DOHH2 (cell line): ENCODE measurements around the gene TMEM255B.

Experiments
- H3F3A ChIP-seq: fragments of 200-600 bp; sonication (generic), shearing (Covaris generic); 2 replicates; pipeline ENCODE4 v1.6.0; 2016; ENCODE audit warnings: antibody characterized with exemption, mild to moderate bottlenecking; ENCODE audit not compliant: control insufficient read depth, insufficient read depth
- H3K27ac ChIP-seq: fragments of 200-600 bp; sonication (generic); 2 replicates; pipeline ENCODE4 v1.5.1; 2014; ENCODE audit warnings: low read depth, mild to moderate bottlenecking, low read length, moderate library complexity
- H3K27me3 ChIP-seq: fragments of 200-600 bp; sonication (generic); 2 replicates; pipeline ENCODE4 v1.6.1; 2014; ENCODE audit warnings: mild to moderate bottlenecking, low read length, mixed read lengths; ENCODE audit not compliant: control insufficient read depth
- H3K36me3 ChIP-seq: fragments of 200-600 bp; sonication (generic); 2 replicates; pipeline ENCODE4 v1.6.1; 2014; ENCODE audit warnings: mild to moderate bottlenecking, low read length, moderate library complexity, mixed read lengths; ENCODE audit not compliant: control insufficient read depth
- H3K4me1 ChIP-seq: fragments of 200-600 bp; sonication (generic); 2 replicates; pipeline ENCODE4 v1.6.1; 2014; ENCODE audit warnings: mild to moderate bottlenecking, low read length, mixed read lengths; ENCODE audit not compliant: control insufficient read depth
- H3K4me2 ChIP-seq: fragments of 200-600 bp; sonication (generic); 2 replicates; pipeline ENCODE4 v1.6.0; 2014; ENCODE audit warnings: mild to moderate bottlenecking, low read length, moderate library complexity
- H3K4me3 ChIP-seq: fragments of 200-600 bp; sonication (generic); 2 replicates; pipeline ENCODE4 v1.5.1; 2014; ENCODE audit warnings: mild to moderate bottlenecking, low read length, mixed read lengths
- H3K79me2 ChIP-seq: fragments of 200-600 bp; sonication (generic); 2 replicates; pipeline ENCODE4 v1.6.1; 2014; ENCODE audit warnings: mild to moderate bottlenecking, low read length, mixed read lengths; ENCODE audit not compliant: control insufficient read depth
- H3K9me2 ChIP-seq: fragments of 200-600 bp; sonication (generic); replicated peaks from 2 replicates; pipeline ENCODE4 v1.6.1; 2014; ENCODE audit warnings: mild to moderate bottlenecking, low read length, mixed read lengths; ENCODE audit not compliant: control insufficient read depth
- H3K9me3 ChIP-seq: fragments of 200-600 bp; sonication (generic); 2 replicates; pipeline ENCODE4 v1.6.1; 2014; ENCODE audit warnings: antibody characterized with exemption, low read length, mixed read lengths; ENCODE audit not compliant: control insufficient read depth, insufficient read depth
- H4K20me1 ChIP-seq: fragments of 200-600 bp; sonication (generic); 2 replicates; pipeline ENCODE4 v1.6.0; 2014; ENCODE audit warnings: low read depth, mild to moderate bottlenecking, antibody characterized with exemption, low read length, moderate library complexity; ENCODE audit not compliant: control insufficient read depth, insufficient read depth
- CTCF ChIP-seq: fragments of 200-600 bp; sonication (generic); IDR thresholded peaks from one replicate; pipeline ENCODE4 v1.5.1; 2014; ENCODE audit warnings: antibody characterized with exemption, mild to moderate bottlenecking, low read depth, low read length; ENCODE audit not compliant: poor library complexity, severe bottlenecking
- EZH2phosphoT487 ChIP-seq: fragments of 200-600 bp; sonication (generic); IDR thresholded peaks from 2 replicates; pipeline ENCODE4 v1.6.1; 2017; ENCODE audit warnings: borderline replicate concordance, mild to moderate bottlenecking, antibody characterized with exemption, low read length, moderate library complexity, mixed read lengths

The TMEM255B gene

DNA sequence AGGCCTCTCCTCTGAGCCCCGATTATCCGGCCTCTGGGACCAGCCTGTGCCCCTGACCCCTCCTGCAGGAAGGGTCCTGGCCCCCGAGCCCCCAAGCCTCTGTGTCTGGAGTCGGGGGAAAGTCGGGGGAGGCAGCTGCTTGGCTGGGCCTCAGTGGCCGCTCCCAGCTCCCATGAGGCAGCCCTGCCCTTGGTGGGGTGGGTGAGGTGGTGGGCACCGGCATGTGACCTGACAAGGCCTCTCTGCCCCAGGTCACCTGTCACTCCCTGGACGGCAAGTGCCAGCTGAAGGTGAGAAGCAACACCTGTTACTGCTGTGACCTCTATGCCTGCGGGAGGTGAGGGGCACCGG lies 41.5 kb downstream of the TMEM255B start:
- H3K4me2 ChIP-seq = no peak overlapping the region
- no peaks in the 10 kb centered on the region for H3K9me2 ChIP-seq
- no peaks in the 10 kb centered on the region for H3F3A ChIP-seq
- no peak overlapping the region for H3K4me3 ChIP-seq
- H3K79me2 ChIP-seq = no peaks in the 10 kb centered on the region
- H3K27me3 ChIP-seq = no peaks in the 10 kb centered on the region
- no peaks in the 10 kb centered on the region for H4K20me1 ChIP-seq
- no peaks in the 10 kb centered on the region for H3K36me3 ChIP-seq
- H3K4me1 ChIP-seq = no peaks in the 10 kb centered on the region
- peaks cover 1% of the 10 kb centered on the region; the same call in 1 of the 2 replicates for H3K9me3 ChIP-seq
- TF ChIP-seq EZH2phosphoT487 = no peak
- no peak overlapping the region for H3K27ac ChIP-seq

DNA sequence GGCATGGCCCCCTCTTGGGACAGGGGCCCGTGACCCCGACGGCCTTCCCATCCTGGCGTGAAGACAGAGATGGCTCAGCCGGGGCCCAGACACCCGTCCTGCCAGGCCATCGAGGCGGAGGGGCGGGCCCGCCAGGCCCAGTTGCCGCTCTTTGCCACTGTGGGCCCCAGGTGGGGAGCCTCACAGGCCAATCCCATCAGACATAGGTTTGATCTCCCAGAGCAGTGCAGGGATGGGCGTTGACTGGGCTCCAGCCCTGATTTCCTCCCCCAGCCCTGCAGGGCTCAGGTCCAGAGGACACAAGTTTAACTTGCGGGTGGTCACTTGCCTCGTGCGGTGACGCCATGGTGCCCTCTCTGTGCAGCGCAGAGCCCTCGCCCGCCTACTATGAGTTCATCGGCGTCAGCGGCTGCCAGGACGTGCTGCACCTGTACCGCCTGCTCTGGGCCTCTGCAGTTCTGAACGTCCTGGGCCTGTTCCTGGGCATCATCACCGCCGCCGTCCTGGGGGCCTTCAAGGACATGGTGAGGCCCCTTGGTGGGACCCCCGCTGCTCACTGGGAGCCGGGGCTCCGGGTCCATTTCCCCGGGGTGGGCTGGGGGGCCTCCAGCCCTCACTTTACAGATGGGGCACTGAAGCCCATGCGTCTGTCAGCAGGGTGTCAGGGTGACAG lies 42.4 kb downstream of the TMEM255B start:
- no peaks in the 10 kb centered on the region for H3F3A ChIP-seq
- no peaks in the 10 kb centered on the region for H3K36me3 ChIP-seq
- no peak overlapping the region for H3K27ac ChIP-seq
- no peaks in the 10 kb centered on the region for H3K79me2 ChIP-seq
- no peaks in the 10 kb centered on the region for H3K27me3 ChIP-seq
- H3K4me3 ChIP-seq = no peak overlapping the region
- no peaks in the 10 kb centered on the region for H3K4me1 ChIP-seq
- H3K4me2 ChIP-seq = no peak overlapping the region
- no peaks in the 10 kb centered on the region for H4K20me1 ChIP-seq
- H3K9me3 ChIP-seq = peaks cover 9% of the 10 kb centered on the region; the same call in 1 of the 2 replicates
- H3K9me2 ChIP-seq = no peaks in the 10 kb centered on the region
- TF ChIP-seq EZH2phosphoT487 (no peak), CTCF (no peak)

- Histone ChIP-seq H3K9me2 (no peaks in the 10 kb centered on the region), H3K36me3 (no peaks in the 10 kb centered on the region), H3K4me1 (no peaks in the 10 kb centered on the region), H3K4me3 (no peak overlapping the region), H3K4me2 (no peak overlapping the region), H3K27ac (no peak overlapping the region), H3F3A (no peaks in the 10 kb centered on the region), H3K9me3 (peaks cover 16% of the 10 kb centered on the region; the same call in 1 of the 2 replicates), H3K79me2 (no peaks in the 10 kb centered on the region), H4K20me1 (no peaks in the 10 kb centered on the region), H3K27me3 (no peaks in the 10 kb centered on the region)
- no peak for TF ChIP-seq EZH2phosphoT487
- TF ChIP-seq CTCF = no peak
These were observed 43.1 kb downstream of the TMEM255B start for GRCh38 chr13:113802090-113802531.

- Histone ChIP-seq H3K9me3 (peaks cover 21% of the 10 kb centered on the region; the same call in 1 of the 2 replicates), H3K27me3 (no peaks in the 10 kb centered on the region), H3K9me2 (no peaks in the 10 kb centered on the region), H3K4me2 (no peak overlapping the region), H3K4me3 (no peak overlapping the region), H3K4me1 (no peaks in the 10 kb centered on the region), H3K36me3 (no peaks in the 10 kb centered on the region), H3F3A (no peaks in the 10 kb centered on the region), H4K20me1 (no peaks in the 10 kb centered on the region), H3K27ac (no peak overlapping the region), H3K79me2 (no peaks in the 10 kb centered on the region)
- TF ChIP-seq CTCF = no peak
- no peak for TF ChIP-seq EZH2phosphoT487
These were observed 43.7 kb downstream of the TMEM255B start for GRCh38 chr13:113802761-113803160.
